K562 (cell line): ENCODE results near the gene MAZ. TPM values are rescaled to one million over a fixed set of nuclear protein-coding genes. Genes with fewer than 3 reads are reported as not detected.

Experiments
- ATAC-seq: fragments of 200-7000 bp; cut with Tn5 transposase; 3 replicates; pipeline ENCODE4 v1.9.1; 2020; ENCODE audit warnings: moderate library complexity
- BruUV-seq: library from RNA; stranded (reverse); fragments of 400-500 nt; replicated peaks from 2 replicates; lab custom pipeline; 2021; lab: Mats Ljungman, UMichigan
- CTCF ChIA-PET: fragments of 300-600 bp; formaldehyde crosslinking; extraction: SDS; loops from one replicate; lab custom pipeline; 2021; ENCODE audit warnings: low intra/inter-chr PET ratio; lab: Yijun Ruan, JAX
- POLR2A ChIA-PET: fragments of 300-600, 350-650 bp; sonication (Branson Sonifier 250); formaldehyde crosslinking; extraction: SDS; loops from one replicate; lab custom pipeline; 2021; ENCODE audit warnings: antibody characterized with exemption, inconsistent platforms; lab: Yijun Ruan, JAX
- DNase-seq, 4 experiments: peaks; one replicate each; pipeline versions ENCODE4 v3.0.0 to v3.0.0-alpha.2; 2011 to 2018; ENCODE audit warnings: low spot score in 3 of 4, mixed read lengths in 3 of 4; ENCODE audit errors: extremely low read depth in 1 of 4
- FAIRE-seq: peaks from 2 replicates; lab custom pipeline; 2011; peaks lifted over from hg19 to GRCh38; lab: Jason Lieb, UNC
- H2AFZ ChIP-seq: 2 replicates; pipeline ENCODE4 v1.6.0; 2011; ENCODE audit warnings: low read depth, low read length, control low read depth, inconsistent platforms
- H3K27ac ChIP-seq: fragments of 200-600 bp; 3 replicates; pipeline ENCODE4 v1.8.0; 2011; ENCODE audit warnings: low read depth, mild to moderate bottlenecking, control low read depth, inconsistent platforms, low read length, moderate library complexity, mixed read lengths; ENCODE audit errors: extremely low read depth
- H3K27me3 ChIP-seq, 2 experiments: fragments of 300-600 bp in 1 of 2; 2 replicates in 1 of 2; 3 replicates in 1 of 2; pipeline versions ENCODE4 v1.6.0 to v1.8.0; 2011; ENCODE audit warnings: inconsistent platforms in 2 of 2, low read length in 2 of 2, mild to moderate bottlenecking in 1 of 2, mixed read lengths in 1 of 2, moderate library complexity in 1 of 2; ENCODE audit not compliant: control insufficient read depth in 2 of 2, insufficient read depth in 2 of 2
- H3K36me3 ChIP-seq: fragments of 300-600 bp; 3 replicates; pipeline ENCODE4 v1.8.0; 2011; ENCODE audit warnings: mild to moderate bottlenecking, low read length, inconsistent platforms; ENCODE audit not compliant: control insufficient read depth, insufficient read depth
- H3K4me1 ChIP-seq, 2 experiments: fragments of 200-600 bp in 1 of 2; replicated peaks in 1 of 2; 2 replicates in 1 of 2; 3 replicates in 1 of 2; pipeline versions ENCODE4 v1.5.1 to v1.8.0; 2011; ENCODE audit warnings: inconsistent platforms in 2 of 2, low read length in 2 of 2, mild to moderate bottlenecking in 1 of 2, mixed read lengths in 1 of 2, moderate library complexity in 1 of 2; ENCODE audit not compliant: control insufficient read depth in 2 of 2, insufficient read depth in 2 of 2
- H3K4me2 ChIP-seq: 2 replicates; pipeline ENCODE4 v1.6.1; 2011; ENCODE audit warnings: low read length, control low read depth, inconsistent platforms, mixed read lengths; ENCODE audit not compliant: insufficient read depth
- H3K4me3 ChIP-seq: fragments of 200-600 bp; sonication (generic), shearing (Covaris generic); 2 replicates; pipeline ENCODE4 v1.5.1; 2016; ENCODE audit warnings: control low read depth, inconsistent platforms
- H3K79me2 ChIP-seq: fragments of 200-600 bp; 3 replicates; pipeline ENCODE4 v1.8.0; 2011; ENCODE audit warnings: low read length, inconsistent platforms; ENCODE audit not compliant: control insufficient read depth, insufficient read depth
- H3K9ac ChIP-seq, 2 experiments: 2 replicates each; pipeline versions ENCODE4 v1.6.0 to v1.6.1; 2011; ENCODE audit warnings: low read depth in 2 of 2, low read length in 2 of 2, control low read depth in 1 of 2, inconsistent platforms in 1 of 2, mild to moderate bottlenecking in 1 of 2, mixed read lengths in 1 of 2; ENCODE audit not compliant: insufficient read depth in 1 of 2
- H3K9me1 ChIP-seq: one replicate; pipeline ENCODE4 v1.6.0; 2011; ENCODE audit warnings: inconsistent platforms, mild to moderate bottlenecking, low read length, moderate library complexity; ENCODE audit not compliant: control insufficient read depth, insufficient read depth
- H3K9me3 ChIP-seq: replicated peaks from 2 replicates; pipeline ENCODE4 v1.5.1; 2011; ENCODE audit warnings: low read depth, low read length, inconsistent platforms; ENCODE audit not compliant: control insufficient read depth, insufficient read depth
- H4K20me1 ChIP-seq: replicated peaks from 2 replicates; pipeline ENCODE4 v1.6.1; 2011; ENCODE audit warnings: low read length, inconsistent platforms, mixed read lengths; ENCODE audit not compliant: control insufficient read depth, insufficient read depth
- CBFA2T2 ChIP-seq: fragments of 450-650 bp; conservative IDR thresholded peaks from 2 replicates; pipeline ENCODE4 v1.6.1; 2017; ENCODE audit warnings: mild to moderate bottlenecking
- CUX1 ChIP-seq: fragments of 200-800 bp; sonication (Bioruptor generic); IDR thresholded peaks from 2 replicates; pipeline ENCODE4 v1.6.1; 2016; ENCODE audit warnings: missing genetic modification characterization, missing compliant biosample characterization
- DLX4 ChIP-seq: fragments of 250-450 bp; sonication (Bioruptor Pico); IDR thresholded peaks from 2 replicates; pipeline ENCODE4 v1.6.1; 2021; ENCODE audit warnings: mild to moderate bottlenecking
- HNRNPUL1 ChIP-seq: fragments of 200-400 bp; formaldehyde crosslinking; IDR thresholded peaks from 2 replicates; pipeline ENCODE4 v1.6.1; 2017; ENCODE audit warnings: low read length
- MEIS2 ChIP-seq: fragments of 450-650 bp; IDR thresholded peaks from 2 replicates; pipeline ENCODE4 v1.6.1; 2014; ENCODE audit warnings: mild to moderate bottlenecking; ENCODE audit not compliant: partially characterized antibody
- MNT ChIP-seq, 2 experiments: fragments of 450-650 bp; conservative IDR thresholded peaks; 2 replicates each; pipeline ENCODE4 v1.6.1; 2017; ENCODE audit warnings: mild to moderate bottlenecking in 2 of 2, moderate library complexity in 2 of 2
- PCBP2 ChIP-seq: fragments of 200-400 bp; formaldehyde crosslinking; IDR thresholded peaks from 2 replicates; pipeline ENCODE4 v1.6.1; 2018; ENCODE audit warnings: low read length, low read depth, mild to moderate bottlenecking, moderate library complexity; ENCODE audit not compliant: poor library complexity, severe bottlenecking
- RBM25 ChIP-seq: fragments of 200-400 bp; formaldehyde crosslinking; IDR thresholded peaks from 2 replicates; pipeline ENCODE4 v1.6.1; 2018; ENCODE audit warnings: low read length, low read depth, moderate library complexity; ENCODE audit not compliant: severe bottlenecking
- TAF7 ChIP-seq: fragments of 450-650 bp; IDR thresholded peaks from 2 replicates; pipeline ENCODE4 v1.6.1; 2016; ENCODE audit warnings: missing genetic modification characterization, missing compliant biosample characterization
- ZNF316 ChIP-seq: fragments of 450-650 bp; IDR thresholded peaks from 2 replicates; pipeline ENCODE4 v1.6.1; 2016
- WGBS: fragments of 100-300 bp; shearing (Covaris generic); methylation state at CpG from one replicate; pipeline ENCODE4 v1.1.6; 2016; ENCODE audit warnings: low coverage, mixed read lengths; ENCODE audit not compliant: insufficient coverage; ENCODE audit errors: missing lambda C conversion rate; 5-methylcytosine and 5-hydroxymethylcytosine counted together
- in situ Hi-C: fragments of 300-500 bp; cut with MboI; formaldehyde crosslinking; loops from 4 replicates; pipeline ENCODE4 v1.15.0; 2018; ENCODE audit warnings: inconsistent platforms, mixed read lengths
- intact Hi-C: fragments of 100-400 bp; cut with micrococcal nuclease; formaldehyde crosslinking; loops from 2 replicates; pipeline ENCODE4 v1.14.2; 2022
- polyA plus RNA-seq, 8 experiments: library from polyadenylated mRNA; depleted of rRNA in 4 of 8; stranded (reverse) in 5 of 8; unstranded in 3 of 8; fragments of >200 nt; fragmentation: Nextera tagmentation in 2 of 8; fragmentation: Illumina TruSeq in 1 of 8; extraction: Ambion mirVana in 2 of 8; extraction: Trizol in 1 of 8; gene quantifications; 2 replicates each; pipeline versions ENCODE4 v1.2.1 to v1.2.3, GENCODE V29; 2011 to 2014; ENCODE audit warnings: inconsistent platforms in 1 of 8, missing spikeins in 1 of 8
- total RNA-seq, 7 experiments: library from RNA; depleted of rRNA in 6 of 7; stranded (reverse); fragments of >200 nt in 6 of 7; fragmentation: Illumina TruSeq in 2 of 7; extraction: Trizol in 2 of 7; gene quantifications; 2 replicates each; pipeline versions ENCODE4 v1.2.1 to v1.2.3, GENCODE V29; 2011 to 2021; ENCODE audit warnings: low replicate concordance in 1 of 7

MAZ gene
- total and polyA plus RNA-seq, 9 of the 15 experiments (the other 6 are each of a cell fraction or from before 2014, with no cell fraction given): 45.4 to 532 (median 250) TPM

- peaks cover 10% of the 10 kb centered on the region; the same call in 1 of the 2 replicates for H4K20me1 ChIP-seq
- H3K4me3 ChIP-seq: peak overlapping the region; percentile 89
- intact Hi-C loops (no loop called here), in situ Hi-C loops (no loop called here)
- H3K9ac ChIP-seq: peak overlapping the region; percentile 90 to 96
- no peak overlapping the region for H2AFZ ChIP-seq
- POLR2A ChIA-PET: interaction anchor here (0.6 to 7.1 kb wide), 2 partner anchors 10 to 41 kb away, joined by 3 to 114 read pairs; no protein-coding TSS in a partner anchor
- 11% methylated on average over 9 of the region's 9 CpGs for WGBS
- peaks cover 74% of the 10 kb centered on the region for H3K79me2 ChIP-seq
- no peaks in the 10 kb centered on the region for H3K9me3 ChIP-seq
- peak overlapping the region; percentile 93 for H3K4me2 ChIP-seq
- DNase-seq (peak in 3 of 4 experiments; percentile 33 to 44 (median 43)), ATAC-seq (no peak), FAIRE-seq (no peak)
- no TSS peak for BruUV-seq
- H3K27me3 ChIP-seq: no peaks in the 10 kb centered on the region
- H3K4me1 ChIP-seq: peaks cover 14 to 17% of the 10 kb centered on the region in 2 experiments
- H3K27ac ChIP-seq: peak overlapping the region; percentile 83
- peaks cover 53% of the 10 kb centered on the region for H3K36me3 ChIP-seq
- CTCF ChIA-PET: no interaction called here
- H3K9me1 ChIP-seq: no peaks in the 10 kb centered on the region
- TF ChIP-seq DLX4 (CRISPR knock-in tag) (no peak), PCBP2 (no peak), RBM25 (no peak), HNRNPUL1 (no peak), CBFA2T2 (0 out of 2 replicates have a peak, but pooled peaks have one; percentile 5), MNT (conservative IDR thresholded peaks at IDR 0.05) (0 out of 4 replicates have a peak, but pooled peaks of 1 of the 2 experiments have one; percentile 3), MEIS2 (peak; percentile 25), CUX1 (no peak), TAF7 (tag) (no peak), ZNF316 (0 out of 2 replicates have a peak, but pooled peaks have one; percentile 12)
Observed at GRCh38 chr16:29791845-29792807, 14.2 kb upstream of the MAZ start.
